ENCODE results near the gene PUM2. TPM values are rescaled to one million over a fixed set of nuclear protein-coding genes. Genes with fewer than 3 reads are reported as not detected.
A peak's percentile ranks its signal among the peaks of the same experiment; 100 is the strongest.

PUM2 gene
- total and polyA plus RNA-seq, 2 of the 13 experiments (the other 11 are each of a cell fraction or from before 2014, with no cell fraction given), result 69.6 to 69.8 TPM

DNA sequence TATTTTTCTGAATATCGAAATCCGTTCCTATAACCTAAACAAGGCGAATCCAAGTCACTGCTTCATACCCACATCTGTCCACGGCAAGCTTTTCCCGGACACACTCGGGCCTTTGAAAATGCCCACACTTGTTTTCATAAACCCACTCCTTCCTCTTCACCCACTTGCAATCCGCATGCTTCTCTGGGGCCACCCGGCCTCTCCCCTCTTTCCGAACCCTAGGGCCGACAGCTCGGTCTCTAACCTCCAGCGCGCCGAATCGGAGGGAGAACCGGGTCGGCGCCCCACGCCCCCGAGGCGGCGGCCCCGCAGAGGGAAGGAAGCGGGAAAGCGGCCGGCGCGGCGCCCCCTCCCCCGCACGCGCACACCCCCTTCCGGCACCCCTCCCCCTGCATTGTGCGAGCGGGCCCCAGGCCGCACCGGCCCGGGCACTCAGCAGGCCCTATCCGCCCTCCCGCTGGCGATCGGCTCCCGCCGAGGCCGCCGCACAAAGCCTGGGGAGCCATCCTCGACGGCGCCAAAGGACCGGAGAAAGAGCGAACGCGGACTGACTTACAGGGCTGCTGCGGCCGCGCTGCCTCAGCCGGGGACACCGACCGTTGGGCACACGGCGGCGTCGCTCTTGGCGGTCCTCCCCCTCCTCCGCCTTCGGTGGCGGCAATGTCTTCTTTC is 467 bp downstream of the PUM2 start (continued):
- TF ChIP-seq ZNF446 (CRISPR knock-in tag; IDR thresholded peaks at IDR 0.05) (0 out of 2 replicates have a peak, but pooled peaks have one; percentile 16), ZNF382 (CRISPR knock-in tag; IDR thresholded peaks at IDR 0.05; ENCODE audit: borderline replicate concordance) (no peak), ZNF674 (CRISPR knock-in tag; IDR thresholded peaks at IDR 0.05; ENCODE audit: low read depth) (peak; percentile 39; the same call in 1 of the 2 replicates), NR2F1 (CRISPR knock-in tag; IDR thresholded peaks at IDR 0.05) (no peak), GZF1 (CRISPR knock-in tag; IDR thresholded peaks at IDR 0.05) (peak; percentile 84; the same call in 1 of the 2 replicates), ZFYVE20 (CRISPR knock-in tag; IDR thresholded peaks at IDR 0.05; ENCODE audit: borderline replicate concordance, low read depth) (no peak; the same call in 1 of the 2 replicates), FOXC1 (CRISPR knock-in tag; IDR thresholded peaks at IDR 0.05; ENCODE audit: borderline replicate concordance) (no peak; the same call in 1 of the 2 replicates), BHLHE40 (IDR thresholded peaks at IDR 0.05; ENCODE audit: low read length) (peak; percentile 59), GABPA (IDR thresholded peaks at IDR 0.05; ENCODE audit: low read depth, low read length) (peak; percentile 38; the same call in 1 of the 2 replicates), GABPA (CRISPR knock-in tag; IDR thresholded peaks at IDR 0.05; ENCODE audit: low read depth) (peak; percentile 22; the same call in 1 of the 2 replicates), ZNF577 (CRISPR knock-in tag; IDR thresholded peaks at IDR 0.05; ENCODE audit: borderline replicate concordance, low read depth) (no peak), DNMT3B (CRISPR knock-in tag; conservative IDR thresholded peaks at IDR 0.05) (no peak; the same call in 1 of the 2 replicates), ZNF460 (CRISPR knock-in tag; IDR thresholded peaks at IDR 0.05; ENCODE audit: borderline replicate concordance) (no peak), KLF12 (CRISPR knock-in tag; IDR thresholded peaks at IDR 0.05; ENCODE audit: borderline replicate concordance) (no peak), ZNF501 (CRISPR knock-in tag; IDR thresholded peaks at IDR 0.05) (no peak), KDM6A (CRISPR knock-in tag; IDR thresholded peaks at IDR 0.05; ENCODE audit: low read depth) (no peak; the same call in 1 of the 2 replicates), ZNF629 (CRISPR knock-in tag; conservative IDR thresholded peaks at IDR 0.05) (no peak)
- TF ChIP-seq, protein P1, sequence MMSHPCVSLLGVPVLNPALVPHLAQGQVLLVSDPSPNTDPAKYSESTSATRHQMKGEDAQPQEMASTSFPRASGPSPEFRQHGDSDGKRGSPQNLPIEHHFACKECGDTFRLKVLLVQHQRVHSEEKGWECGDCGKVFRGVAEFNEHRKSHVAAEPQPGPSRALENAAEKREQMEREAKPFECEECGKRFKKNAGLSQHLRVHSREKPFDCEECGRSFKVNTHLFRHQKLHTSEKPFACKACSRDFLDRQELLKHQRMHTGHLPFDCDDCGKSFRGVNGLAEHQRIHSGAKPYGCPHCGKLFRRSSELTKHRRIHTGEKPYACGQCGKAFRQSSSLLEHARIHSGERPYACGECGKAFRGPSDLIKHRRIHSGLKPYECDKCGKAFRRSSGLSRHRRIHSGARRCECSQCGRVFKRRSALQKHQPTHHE (CRISPR knock-in tag; IDR thresholded peaks at IDR 0.05; ENCODE audit: borderline replicate concordance), result peak; percentile 32; the same call in 1 of the 2 replicates
- TF ChIP-seq, protein P2, sequence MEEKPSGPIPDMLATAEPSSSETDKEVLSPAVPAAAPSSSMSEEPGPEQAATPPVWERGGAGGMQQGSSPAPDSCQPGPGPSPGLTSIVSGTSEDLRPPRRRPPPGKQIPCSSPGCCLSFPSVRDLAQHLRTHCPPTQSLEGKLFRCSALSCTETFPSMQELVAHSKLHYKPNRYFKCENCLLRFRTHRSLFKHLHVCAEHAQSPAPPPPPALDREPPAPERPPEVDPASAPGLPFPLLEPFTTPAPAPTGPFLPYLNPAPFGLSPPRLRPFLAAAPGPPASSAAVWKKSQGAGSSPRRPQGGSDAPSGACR (CRISPR knock-in tag; IDR thresholded peaks at IDR 0.05), result no peak
- TF ChIP-seq, protein P3, sequence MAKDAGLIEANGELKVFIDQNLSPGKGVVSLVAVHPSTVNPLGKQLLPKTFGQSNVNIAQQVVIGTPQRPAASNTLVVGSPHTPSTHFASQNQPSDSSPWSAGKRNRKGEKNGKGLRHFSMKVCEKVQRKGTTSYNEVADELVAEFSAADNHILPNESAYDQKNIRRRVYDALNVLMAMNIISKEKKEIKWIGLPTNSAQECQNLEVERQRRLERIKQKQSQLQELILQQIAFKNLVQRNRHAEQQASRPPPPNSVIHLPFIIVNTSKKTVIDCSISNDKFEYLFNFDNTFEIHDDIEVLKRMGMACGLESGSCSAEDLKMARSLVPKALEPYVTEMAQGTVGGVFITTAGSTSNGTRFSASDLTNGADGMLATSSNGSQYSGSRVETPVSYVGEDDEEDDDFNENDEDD (CRISPR knock-in tag; IDR thresholded peaks at IDR 0.05; ENCODE audit: borderline replicate concordance), result peak; percentile 88; the same call in 1 of the 2 replicates
- TF ChIP-seq, protein P4, sequence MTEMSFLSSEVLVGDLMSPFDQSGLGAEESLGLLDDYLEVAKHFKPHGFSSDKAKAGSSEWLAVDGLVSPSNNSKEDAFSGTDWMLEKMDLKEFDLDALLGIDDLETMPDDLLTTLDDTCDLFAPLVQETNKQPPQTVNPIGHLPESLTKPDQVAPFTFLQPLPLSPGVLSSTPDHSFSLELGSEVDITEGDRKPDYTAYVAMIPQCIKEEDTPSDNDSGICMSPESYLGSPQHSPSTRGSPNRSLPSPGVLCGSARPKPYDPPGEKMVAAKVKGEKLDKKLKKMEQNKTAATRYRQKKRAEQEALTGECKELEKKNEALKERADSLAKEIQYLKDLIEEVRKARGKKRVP (CRISPR knock-in tag; IDR thresholded peaks at IDR 0.05), result no peak
- TF ChIP-seq, protein P5, sequence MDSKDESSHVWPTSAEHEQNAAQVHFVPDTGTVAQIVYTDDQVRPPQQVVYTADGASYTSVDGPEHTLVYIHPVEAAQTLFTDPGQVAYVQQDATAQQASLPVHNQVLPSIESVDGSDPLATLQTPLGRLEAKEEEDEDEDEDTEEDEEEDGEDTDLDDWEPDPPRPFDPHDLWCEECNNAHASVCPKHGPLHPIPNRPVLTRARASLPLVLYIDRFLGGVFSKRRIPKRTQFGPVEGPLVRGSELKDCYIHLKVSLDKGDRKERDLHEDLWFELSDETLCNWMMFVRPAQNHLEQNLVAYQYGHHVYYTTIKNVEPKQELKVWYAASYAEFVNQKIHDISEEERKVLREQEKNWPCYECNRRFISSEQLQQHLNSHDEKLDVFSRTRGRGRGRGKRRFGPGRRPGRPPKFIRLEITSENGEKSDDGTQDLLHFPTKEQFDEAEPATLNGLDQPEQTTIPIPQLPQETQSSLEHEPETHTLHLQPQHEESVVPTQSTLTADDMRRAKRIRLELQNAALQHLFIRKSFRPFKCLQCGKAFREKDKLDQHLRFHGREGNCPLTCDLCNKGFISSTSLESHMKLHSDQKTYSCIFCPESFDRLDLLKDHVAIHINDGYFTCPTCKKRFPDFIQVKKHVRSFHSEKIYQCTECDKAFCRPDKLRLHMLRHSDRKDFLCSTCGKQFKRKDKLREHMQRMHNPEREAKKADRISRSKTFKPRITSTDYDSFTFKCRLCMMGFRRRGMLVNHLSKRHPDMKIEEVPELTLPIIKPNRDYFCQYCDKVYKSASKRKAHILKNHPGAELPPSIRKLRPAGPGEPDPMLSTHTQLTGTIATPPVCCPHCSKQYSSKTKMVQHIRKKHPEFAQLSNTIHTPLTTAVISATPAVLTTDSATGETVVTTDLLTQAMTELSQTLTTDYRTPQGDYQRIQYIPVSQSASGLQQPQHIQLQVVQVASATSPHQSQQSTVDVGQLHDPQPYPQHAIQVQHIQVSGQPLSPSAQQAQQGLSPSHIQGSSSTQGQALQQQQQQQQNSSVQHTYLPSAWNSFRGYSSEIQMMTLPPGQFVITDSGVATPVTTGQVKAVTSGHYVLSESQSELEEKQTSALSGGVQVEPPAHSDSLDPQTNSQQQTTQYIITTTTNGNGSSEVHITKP (CRISPR knock-in tag; IDR thresholded peaks at IDR 0.05; ENCODE audit: low read depth), result no peak
